Measurements from ENCODE around the gene SLC23A1. TPM values are rescaled to one million over a fixed set of nuclear protein-coding genes. Genes with fewer than 3 reads are reported as not detected.

The SLC23A1 gene
- total and polyA plus RNA-seq, 9 of the 15 experiments (the other 6 are each of a cell fraction or from before 2014, with no cell fraction given), result 0.03 to 0.20 (median 0.05) TPM; not detected in 5

DNA sequence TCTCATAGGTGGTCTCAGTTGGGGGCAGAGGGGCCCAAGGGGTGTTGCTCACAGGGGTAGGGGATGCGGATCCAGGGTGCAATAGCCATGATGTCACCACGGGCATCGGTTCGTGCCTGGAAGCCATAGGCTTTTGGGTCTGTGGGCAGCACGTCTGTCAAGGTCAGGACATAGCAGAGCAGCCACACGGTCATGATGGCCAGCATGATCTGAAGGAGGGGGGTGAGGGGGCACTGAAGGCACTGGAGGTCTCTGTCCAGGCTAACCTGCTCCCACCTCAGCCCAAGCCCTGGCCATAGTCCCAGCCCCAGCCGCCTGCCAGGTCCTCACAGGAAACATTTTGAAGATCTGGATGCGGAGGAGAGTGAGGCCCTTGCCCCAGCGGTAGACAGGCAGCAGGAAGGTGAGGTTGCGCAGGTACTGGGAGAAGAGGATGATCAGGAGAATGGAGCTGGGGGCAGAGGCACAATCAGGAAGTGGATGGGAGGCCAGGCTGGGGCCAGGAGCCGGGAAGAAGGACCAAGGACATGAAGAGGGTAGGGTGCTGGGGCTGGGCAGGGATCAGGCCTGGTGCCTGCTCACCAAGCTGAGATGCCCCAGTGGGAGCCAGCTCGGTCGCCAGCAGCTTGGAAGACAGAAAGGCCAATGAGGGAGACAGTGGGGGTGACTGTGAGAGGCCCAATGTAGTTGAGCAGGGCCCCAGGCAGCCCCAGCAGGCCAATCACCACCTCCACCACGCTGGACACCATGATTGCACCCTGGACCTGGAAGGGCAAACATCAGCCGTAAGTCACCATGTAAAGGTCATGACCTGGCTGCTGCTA, 3.3 kb downstream of the SLC23A1 start:
- H3K27ac ChIP-seq (ENCODE audit: extremely low read depth, low read depth, low read length), result no peak overlapping the region
- in situ Hi-C loops (cut with MboI), result no loop called here
- H4K20me1 ChIP-seq (replicated peaks; ENCODE audit: control insufficient read depth, insufficient read depth, low read length), result no peaks in the 10 kb centered on the region
- no peak overlapping the region for H3K4me2 ChIP-seq (ENCODE audit: insufficient read depth, low read length)
- H3K4me1 ChIP-seq (replicated peaks in 1 of 2; ENCODE audit: control insufficient read depth in 2 of 2, insufficient read depth in 2 of 2, low read length in 2 of 2), result peaks cover 19 to 56% of the 10 kb centered on the region in 2 experiments; a peak in 4 of 5 replicates
- ChIA-PET POLR2A (interaction anchor here (0.6 kb wide), 1 partner anchor 107 kb away, joined by 3 read pairs; no protein-coding TSS in a partner anchor), CTCF (ENCODE audit: low intra/inter-chr PET ratio) (no interaction called here)
- ATAC-seq, result no peak
- no peaks in the 10 kb centered on the region for H3K27me3 ChIP-seq (ENCODE audit: control insufficient read depth in 2 of 2, insufficient read depth in 2 of 2, low read length in 2 of 2)
- no peaks in the 10 kb centered on the region for H3K79me2 ChIP-seq (ENCODE audit: control insufficient read depth, insufficient read depth, low read length)
- TF ChIP-seq ZNF232 (CRISPR knock-in tag; IDR thresholded peaks at IDR 0.05), result no peak
- TF ChIP-seq RBM25 (IDR thresholded peaks at IDR 0.05; ENCODE audit: low read depth, low read length, severe bottlenecking), result peak; percentile 95
- TF ChIP-seq KDM1A (IDR thresholded peaks at IDR 0.05), result peak in 1 of 2 experiments; percentile 59; a peak in 1 of 4 replicates
- TF ChIP-seq ZNF589 (CRISPR knock-in tag; IDR thresholded peaks at IDR 0.05; ENCODE audit: low read depth), result no peak
- no peak for TF ChIP-seq NFYB (IDR thresholded peaks at IDR 0.05; ENCODE audit: extremely low read depth, insufficient read length)
- TF ChIP-seq SMARCA5 (IDR thresholded peaks at IDR 0.05), result peak; percentile 87; the same call in 1 of the 2 replicates
- TF ChIP-seq ZEB2 (IDR thresholded peaks at IDR 0.05), result no peak
- TF ChIP-seq SRSF1 (IDR thresholded peaks at IDR 0.05; ENCODE audit: low read depth, low read length), result no peak
- 0 out of 2 replicates have a peak, but pooled peaks have one; percentile 31 for TF ChIP-seq HDAC2 (IDR thresholded peaks at IDR 0.05)
- no peak for TF ChIP-seq MYC (IDR thresholded peaks at IDR 0.05; ENCODE audit: low read depth, low read length)
- TF ChIP-seq MYC (CRISPR knock-in tag; IDR thresholded peaks at IDR 0.05; ENCODE audit: borderline replicate concordance, low read depth), result no peak
- TF ChIP-seq MTA3 (IDR thresholded peaks at IDR 0.05; ENCODE audit: borderline replicate concordance), result no peak
- peak; percentile 99 for TF ChIP-seq ZFP36 (IDR thresholded peaks at IDR 0.05; ENCODE audit: low read depth, low read length, partially characterized antibody)
- peak; percentile 87 for TF ChIP-seq ZNF436 (CRISPR knock-in tag; IDR thresholded peaks at IDR 0.05)
- TF ChIP-seq, protein P1, sequence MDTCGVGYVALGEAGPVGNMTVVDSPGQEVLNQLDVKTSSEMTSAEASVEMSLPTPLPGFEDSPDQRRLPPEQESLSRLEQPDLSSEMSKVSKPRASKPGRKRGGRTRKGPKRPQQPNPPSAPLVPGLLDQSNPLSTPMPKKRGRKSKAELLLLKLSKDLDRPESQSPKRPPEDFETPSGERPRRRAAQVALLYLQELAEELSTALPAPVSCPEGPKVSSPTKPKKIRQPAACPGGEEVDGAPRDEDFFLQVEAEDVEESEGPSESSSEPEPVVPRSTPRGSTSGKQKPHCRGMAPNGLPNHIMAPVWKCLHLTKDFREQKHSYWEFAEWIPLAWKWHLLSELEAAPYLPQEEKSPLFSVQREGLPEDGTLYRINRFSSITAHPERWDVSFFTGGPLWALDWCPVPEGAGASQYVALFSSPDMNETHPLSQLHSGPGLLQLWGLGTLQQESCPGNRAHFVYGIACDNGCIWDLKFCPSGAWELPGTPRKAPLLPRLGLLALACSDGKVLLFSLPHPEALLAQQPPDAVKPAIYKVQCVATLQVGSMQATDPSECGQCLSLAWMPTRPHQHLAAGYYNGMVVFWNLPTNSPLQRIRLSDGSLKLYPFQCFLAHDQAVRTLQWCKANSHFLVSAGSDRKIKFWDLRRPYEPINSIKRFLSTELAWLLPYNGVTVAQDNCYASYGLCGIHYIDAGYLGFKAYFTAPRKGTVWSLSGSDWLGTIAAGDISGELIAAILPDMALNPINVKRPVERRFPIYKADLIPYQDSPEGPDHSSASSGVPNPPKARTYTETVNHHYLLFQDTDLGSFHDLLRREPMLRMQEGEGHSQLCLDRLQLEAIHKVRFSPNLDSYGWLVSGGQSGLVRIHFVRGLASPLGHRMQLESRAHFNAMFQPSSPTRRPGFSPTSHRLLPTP (IDR thresholded peaks at IDR 0.05; ENCODE audit: borderline replicate concordance, extremely low read depth, insufficient read length), result peak; percentile 67
- TF ChIP-seq NELFE (IDR thresholded peaks at IDR 0.05; ENCODE audit: insufficient read depth, insufficient read length), result no peak
- TF ChIP-seq PTBP1 (IDR thresholded peaks at IDR 0.05; ENCODE audit: low read depth, low read length), result peak; percentile 92
- TF ChIP-seq BCOR (IDR thresholded peaks at IDR 0.05), result peak; percentile 80
- TF ChIP-seq RCOR1 (IDR thresholded peaks at IDR 0.05; ENCODE audit: borderline replicate concordance in 1 of 2, low read depth in 2 of 2, low read length in 2 of 2), result 0 out of 4 replicates have a peak, but pooled peaks of 1 of the 2 experiments have one; percentile 42
- H3K9me3 ChIP-seq (replicated peaks; ENCODE audit: control insufficient read depth, insufficient read depth, low read depth, low read length), result no peaks in the 10 kb centered on the region
- H3K36me3 ChIP-seq (ENCODE audit: control insufficient read depth, insufficient read depth, low read length), result no peaks in the 10 kb centered on the region
- DNase-seq (ENCODE audit: extremely low read depth in 1 of 4, low spot score in 3 of 4), result peak in 1 of 4 experiments; percentile 6
- BruUV-seq (replicated peaks), result no TSS peak
- peak overlapping the region in 1 of 2 experiments; percentile 68; a peak in 2 of 4 replicates for H3K9ac ChIP-seq (ENCODE audit: insufficient read depth in 1 of 2, low read depth in 2 of 2, low read length in 2 of 2)
- H3K4me3 ChIP-seq, result no peak overlapping the region
- intact Hi-C loops (cut with micrococcal nuclease), result no loop called here
- FAIRE-seq, result no peak
- WGBS (ENCODE audit: insufficient coverage, low coverage, missing lambda C conversion rate), result 70% methylated on average over 15 of the region's 15 CpGs
- no peaks in the 10 kb centered on the region for H3K9me1 ChIP-seq (ENCODE audit: control insufficient read depth, insufficient read depth, low read length)
- H2AFZ ChIP-seq (ENCODE audit: low read depth, low read length), result no peak overlapping the region
